Epidermal melanocyte (primary cell): ENCODE results near the gene VPS13D.
"Not testable (repeated sequence)": the region's sequence is repeated elsewhere in the genome, so short reads cannot be mapped to it uniquely, and the experiment has no call there.

ENCODE experiments used
- DNase-seq: peaks from one replicate; pipeline ENCODE4 v3.0.0; 2011; ENCODE audit warnings: low spot score; ENCODE audit not compliant: insufficient read length

Gene VPS13D

DNA sequence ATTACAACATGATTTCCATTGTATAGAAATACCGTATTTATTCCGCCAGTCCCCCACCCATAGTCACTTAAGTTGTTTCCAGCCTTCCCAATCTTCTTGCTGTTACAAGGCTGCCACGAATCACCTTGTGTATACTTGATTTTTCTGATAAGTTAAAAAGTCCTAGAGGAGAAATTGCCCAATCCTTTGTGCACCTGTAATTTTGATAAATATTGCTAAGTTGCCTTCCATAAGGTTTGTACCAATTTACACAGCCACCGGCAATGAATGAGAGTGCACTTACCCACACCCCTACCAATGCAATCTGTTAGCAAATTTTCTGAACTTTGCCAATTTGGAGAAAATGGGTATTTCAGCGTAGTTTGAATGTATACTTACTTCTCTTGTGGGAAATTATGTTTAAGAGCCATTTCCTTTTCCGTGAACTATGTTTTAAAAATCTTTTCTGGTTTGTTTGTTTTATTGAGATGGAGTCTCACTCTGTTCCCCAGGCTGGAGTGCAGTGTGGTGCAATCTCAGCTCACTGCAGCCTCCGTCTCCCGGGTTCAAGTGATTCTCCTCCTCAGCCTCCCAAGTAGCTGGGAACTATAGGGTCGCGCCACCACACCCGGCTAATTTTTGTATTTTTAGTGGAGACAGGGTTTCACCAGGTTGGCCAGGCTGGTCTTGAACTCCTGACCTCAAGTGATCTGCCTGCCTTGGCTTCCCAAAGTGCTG, 300.8 kb downstream of the VPS13D start:
- DNase-seq, result no peak

- DNase-seq, result no peak
Measured at GRCh38 chr1:12531179-12531499, 301.3 kb downstream of the VPS13D start.

DNA sequence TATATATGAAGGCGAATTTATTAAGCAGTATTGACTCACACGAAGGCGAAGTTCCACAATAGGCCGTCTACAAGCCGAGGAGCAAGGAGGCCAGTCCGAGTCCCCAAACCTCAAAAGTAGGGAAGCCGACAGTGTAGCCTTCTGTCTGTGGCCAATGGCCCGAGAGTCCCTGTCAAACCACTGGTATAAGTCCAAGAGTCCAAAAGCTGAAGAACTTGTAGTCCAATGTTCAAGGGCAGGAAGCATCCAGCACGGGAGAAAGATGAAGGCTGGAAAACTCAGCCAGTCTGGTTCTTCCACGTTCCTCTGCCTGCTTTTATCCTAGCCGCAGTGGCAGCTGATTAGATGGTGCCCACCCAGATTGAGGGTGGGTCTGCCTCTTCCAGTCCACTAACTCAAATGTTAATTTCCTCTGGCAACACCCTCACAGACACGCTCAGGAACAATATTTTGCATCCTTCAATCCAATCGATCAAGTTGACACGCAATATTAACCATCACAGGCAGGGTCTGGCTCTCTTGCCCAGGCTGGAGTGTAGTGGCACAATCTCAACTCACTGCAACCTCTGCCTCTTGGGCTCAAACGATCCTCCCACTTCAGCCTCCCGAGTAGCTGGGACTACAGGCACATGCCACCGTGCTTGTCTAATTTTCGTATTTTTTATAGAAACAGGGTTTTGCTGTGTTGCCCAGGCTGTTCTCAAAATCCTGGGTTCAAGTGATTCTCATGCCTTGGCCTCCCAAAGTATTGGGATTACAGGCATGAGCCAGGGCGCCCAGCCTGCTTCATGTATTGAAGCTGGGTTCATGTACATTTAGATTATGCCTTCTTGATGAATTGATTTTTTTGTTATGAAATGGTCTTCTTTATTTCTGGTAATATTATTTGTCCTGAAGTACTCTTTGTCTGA, 302.8 kb downstream of the VPS13D start:
- DNase-seq, result no peak

DNA sequence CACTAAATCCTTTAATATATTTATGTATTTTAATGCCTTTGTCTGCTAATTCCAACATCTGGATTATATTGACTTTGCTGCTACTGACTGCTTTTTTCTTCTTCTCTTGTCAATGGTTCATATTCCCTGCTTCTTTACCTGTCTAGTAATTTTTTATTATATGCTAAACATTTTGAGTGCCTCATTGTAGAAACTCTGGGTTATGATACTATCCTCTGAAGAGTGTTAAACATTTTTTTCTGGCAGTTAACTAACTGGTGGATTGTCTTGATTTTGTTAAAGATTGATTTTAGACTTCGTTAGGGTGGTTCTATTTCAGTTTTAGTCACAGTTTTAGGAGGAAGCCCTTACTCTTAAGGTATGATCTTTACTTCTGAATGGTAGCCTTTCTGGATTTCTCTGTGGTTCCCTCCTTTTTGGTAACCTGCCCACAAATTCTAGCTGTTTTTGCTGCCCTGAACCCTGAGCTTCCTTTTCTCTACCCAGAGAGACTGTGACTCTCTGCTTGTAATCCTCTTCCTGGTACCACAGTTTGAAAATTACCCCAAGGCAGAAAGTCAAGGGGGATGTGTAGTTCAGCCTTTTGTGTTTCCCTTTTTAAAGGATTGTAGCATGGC, 306.3 kb downstream of the VPS13D start:
- DNase-seq, result no peak

GRCh38 chr1:12537294-12537693, 307.5 kb downstream of the VPS13D start:
- DNase-seq, result no peak

DNA sequence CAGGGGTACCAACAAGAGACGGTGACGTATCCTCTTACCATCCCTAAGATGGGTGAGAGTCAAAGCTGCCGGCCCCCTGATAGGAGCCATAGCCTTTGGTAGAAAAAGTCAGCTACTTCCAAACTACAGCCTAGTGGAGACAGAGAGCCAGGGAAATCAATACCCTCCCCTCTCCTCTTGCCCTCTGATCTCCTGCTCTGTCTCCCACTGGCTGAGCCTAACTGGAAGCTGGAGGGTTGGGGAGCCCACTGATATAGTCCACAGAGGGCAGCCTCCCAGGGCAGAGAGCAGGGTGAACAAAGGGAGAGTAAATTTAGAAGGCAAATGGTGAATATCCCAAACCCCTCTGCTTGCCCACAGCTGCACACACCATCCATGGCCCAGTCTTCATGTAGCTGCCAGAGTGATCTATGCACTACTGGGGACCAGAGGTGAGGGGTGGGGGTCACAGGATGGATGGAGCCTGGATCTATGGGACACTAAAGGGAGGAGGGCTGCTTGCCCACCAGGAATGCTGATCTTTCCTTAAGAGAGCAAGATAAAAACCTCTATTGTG, 308.2 kb downstream of the VPS13D start:
- no peak for DNase-seq

DNA sequence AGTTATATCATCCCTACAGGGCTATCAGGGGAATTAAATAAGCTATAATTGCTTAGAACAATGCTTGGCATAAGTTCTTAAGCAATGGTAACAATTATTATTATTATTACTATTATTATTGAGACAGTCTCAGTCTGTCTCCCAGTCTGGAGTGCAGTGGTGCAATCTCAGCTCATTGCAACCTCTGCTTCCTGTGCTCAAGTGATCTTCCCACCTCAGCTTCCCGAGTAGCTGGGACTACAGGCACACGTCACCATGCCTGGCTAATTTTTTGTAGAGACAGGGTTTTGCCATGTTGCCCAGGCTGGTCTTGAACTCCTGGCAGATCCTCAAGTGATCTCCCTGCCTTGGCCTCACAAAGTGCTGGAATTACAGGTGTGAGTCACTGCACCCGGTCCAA, 308.7 kb downstream of the VPS13D start:
- not testable (repeated sequence) for DNase-seq

- DNase-seq, result no peak
Measured at GRCh38 chr1:12539320-12539704, 309.5 kb downstream of the VPS13D start.

GRCh38 chr1:12539705-12540579, 310.1 kb downstream of the VPS13D start:
- DNase-seq, result peak; percentile 79

- no peak for DNase-seq
Measured at GRCh38 chr1:12540580-12541273, 310.9 kb downstream of the VPS13D start.

DNA sequence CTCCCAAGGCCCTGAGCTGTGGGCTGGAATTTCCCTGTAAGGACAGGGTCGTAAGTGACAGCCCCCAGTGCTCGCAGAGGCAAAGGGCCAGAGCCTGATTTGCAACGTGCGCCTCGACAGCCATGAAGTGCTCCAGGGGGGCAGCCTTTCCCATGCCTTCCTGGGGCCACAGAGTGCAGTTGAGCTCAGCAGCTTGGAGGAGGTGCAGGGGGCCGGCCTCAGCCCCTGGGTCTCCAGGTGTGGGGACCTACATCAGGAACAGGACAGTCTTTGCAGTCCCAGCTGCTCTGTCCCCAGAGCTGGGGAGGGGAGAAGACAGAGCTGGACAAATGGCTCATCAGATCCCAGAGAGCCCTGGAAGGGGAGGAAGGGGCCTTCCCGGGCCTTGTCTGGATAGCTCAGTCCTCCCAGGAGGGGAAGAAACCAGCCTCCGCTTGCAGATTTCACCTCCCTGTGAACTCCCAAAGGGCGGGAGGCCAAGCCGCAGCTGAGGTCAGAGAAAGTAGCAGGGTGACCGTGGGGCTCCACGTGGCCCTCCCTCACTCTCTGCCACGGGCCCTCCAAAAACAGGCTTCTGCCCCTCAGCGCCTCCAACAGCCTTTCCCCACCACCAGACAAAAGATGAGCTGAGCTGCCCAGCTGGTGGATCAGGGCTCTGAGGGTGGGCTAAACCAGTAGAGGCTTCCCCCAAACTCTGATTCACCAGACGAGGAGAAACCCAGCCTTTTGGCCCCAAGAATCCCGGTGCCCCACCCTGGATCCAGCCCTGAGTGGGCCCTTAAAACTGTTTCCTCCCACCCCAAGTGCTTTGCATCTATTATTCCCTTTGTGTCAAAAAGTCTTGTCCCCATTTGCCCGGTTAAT, 311.7 kb downstream of the VPS13D start:
- no peak for DNase-seq

DNA sequence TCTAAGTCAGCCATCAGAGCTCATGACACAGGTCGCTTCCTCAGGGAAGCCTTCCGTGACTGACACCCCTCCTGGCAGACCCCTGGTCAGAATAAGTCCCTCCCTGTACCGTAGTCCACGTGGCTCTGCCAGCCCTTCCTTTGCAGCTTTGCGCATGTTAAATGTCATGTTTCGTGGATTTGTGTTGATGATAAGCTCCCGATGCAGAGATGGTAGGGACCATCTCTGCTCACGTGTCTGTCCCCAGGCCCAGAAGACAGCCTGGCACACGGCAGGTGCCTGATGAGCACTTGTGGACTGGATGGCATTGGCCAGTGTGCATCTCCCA, 312.3 kb downstream of the VPS13D start:
- DNase-seq, result no peak

GRCh38 chr1:12542616-12543592, 313.1 kb downstream of the VPS13D start:
- no peak for DNase-seq

DNA sequence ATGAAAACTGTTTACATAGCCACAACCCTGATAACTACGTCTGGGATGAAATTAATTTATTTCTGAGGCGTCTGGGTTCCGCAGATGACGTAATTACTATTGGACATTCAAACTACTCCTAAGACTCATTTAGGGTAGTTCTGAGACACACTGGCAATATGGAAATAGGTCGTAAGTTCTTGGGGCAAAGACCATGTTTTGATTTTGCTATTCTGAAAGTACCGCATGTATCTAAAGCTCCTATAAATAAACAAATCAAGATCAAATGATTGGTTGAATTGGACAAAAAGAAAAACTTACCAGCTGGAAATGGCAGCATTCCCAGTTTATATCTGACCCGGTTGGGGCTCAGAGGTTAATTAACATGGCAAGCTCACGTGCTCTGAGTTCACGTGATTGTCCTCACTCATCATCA, 313.9 kb downstream of the VPS13D start:
- no peak for DNase-seq

DNA sequence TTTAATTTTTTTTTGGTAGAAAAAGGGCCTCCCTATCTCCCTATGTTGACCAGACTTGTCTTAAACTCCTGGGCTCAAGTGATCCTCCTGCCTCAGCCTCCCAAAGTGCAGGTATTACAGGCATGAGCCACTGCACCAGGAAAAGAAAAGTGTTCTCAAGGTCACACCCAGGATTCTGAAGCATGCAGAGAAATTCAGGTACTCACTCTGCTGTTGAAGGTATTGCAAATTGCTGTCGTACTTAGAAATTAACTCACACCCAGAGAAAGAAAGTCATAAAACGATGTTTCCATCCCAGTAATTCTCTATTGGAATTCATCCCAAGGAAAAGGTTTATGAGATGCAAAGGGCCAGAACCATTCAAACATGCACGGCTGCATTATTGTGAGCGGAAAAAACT, 314.5 kb downstream of the VPS13D start:
- no peak for DNase-seq

DNA sequence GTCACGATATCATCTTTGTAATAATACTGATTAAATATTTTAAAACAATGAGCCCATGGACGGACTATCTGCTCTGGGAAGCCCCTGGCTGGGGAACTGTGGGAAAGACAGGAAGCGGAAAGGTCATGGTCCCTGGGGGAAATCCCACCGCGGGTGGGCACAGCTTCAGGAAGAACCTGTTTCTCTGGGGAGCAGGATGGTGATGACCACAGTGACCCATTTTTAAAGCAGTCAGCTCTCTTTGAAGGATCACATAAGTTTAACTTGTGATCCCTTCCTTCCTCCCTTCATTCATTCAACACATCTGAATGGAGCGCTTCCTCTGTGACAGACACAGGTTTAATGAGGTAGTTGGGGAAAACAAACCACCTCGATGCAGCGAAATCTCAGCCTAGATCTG, 315.2 kb downstream of the VPS13D start:
- DNase-seq, result no peak

DNA sequence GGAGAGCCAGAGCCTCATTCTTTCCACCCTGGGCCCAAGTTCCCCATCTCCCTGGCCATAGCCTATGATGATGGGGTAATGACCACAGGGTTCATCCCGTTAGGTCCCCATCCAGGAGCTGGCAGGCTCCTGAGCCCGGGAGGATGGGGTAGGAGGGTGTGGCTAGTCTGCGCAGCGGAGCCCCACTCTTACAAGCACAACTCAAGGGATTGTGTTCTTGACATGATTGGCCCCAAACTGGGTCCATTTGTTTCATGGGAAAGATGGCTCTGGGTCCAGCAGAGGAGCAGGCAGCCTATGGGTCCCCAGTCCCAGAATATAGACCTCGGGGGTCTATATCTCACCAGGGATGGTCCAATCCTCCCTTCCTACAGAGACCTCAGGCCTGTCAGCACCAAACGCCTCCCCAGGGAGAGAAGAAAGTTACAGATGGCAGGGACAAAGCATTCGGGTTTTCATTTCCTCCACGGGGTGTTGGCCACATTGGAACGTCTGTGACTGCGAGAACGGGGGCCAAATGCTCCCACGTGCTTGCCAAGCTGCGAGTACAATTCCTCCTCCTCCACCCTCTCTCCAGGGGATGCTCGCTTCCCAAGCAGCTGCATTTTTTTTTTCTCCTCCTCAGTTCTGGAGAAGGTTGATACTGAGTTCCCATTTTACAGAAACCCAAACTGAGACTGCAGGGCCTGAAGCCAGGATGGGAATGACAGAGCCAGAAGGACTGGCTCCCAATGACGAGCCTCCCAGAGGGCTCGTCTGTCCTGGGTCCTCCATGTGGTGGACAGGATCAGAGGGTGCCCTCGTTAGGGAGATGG, 317.1 kb downstream of the VPS13D start:
- DNase-seq, result no peak
